ENCODE results near the gene BCL11B.

DNA sequence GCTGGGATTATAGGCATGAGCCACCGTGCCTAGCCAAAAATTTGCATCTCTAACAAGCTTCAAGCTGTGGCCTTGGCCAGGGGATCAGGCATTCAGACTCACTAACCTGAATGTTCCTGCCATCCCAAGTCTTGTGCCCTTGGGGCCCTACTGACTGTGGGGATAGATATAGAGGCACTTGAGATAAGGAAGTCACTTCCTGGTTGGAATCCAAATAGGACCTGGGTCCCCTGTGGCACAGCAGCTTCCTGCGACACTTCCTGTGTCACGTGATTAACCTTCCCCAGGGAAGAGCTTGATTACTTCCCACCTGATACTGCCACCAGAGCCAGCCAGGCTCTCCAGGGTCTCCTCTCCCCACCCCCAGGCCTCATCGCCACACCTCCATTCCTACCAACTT lies 128.2 kb downstream of the BCL11B start:
- TF ChIP-seq CTBP1 (IDR thresholded peaks at IDR 0.05; ENCODE audit: borderline replicate concordance) (no peak), NR3C1 (CRISPR knock-in tag; IDR thresholded peaks at IDR 0.05) (no peak), EZH2 (IDR thresholded peaks at IDR 0.05; ENCODE audit: borderline replicate concordance, low read depth, low read length) (no peak), TEAD1 (CRISPR knock-in tag; IDR thresholded peaks at IDR 0.05) (no peak), SIN3A (IDR thresholded peaks at IDR 0.05; ENCODE audit: borderline replicate concordance in 2 of 2, control insufficient read depth in 1 of 2, low read depth in 2 of 2, low read length in 2 of 2) (no peak), MCM2 (IDR thresholded peaks at IDR 0.05; ENCODE audit: low read depth) (no peak), YBX1 (IDR thresholded peaks at IDR 0.05) (no peak)
- TF ChIP-seq, protein P1, sequence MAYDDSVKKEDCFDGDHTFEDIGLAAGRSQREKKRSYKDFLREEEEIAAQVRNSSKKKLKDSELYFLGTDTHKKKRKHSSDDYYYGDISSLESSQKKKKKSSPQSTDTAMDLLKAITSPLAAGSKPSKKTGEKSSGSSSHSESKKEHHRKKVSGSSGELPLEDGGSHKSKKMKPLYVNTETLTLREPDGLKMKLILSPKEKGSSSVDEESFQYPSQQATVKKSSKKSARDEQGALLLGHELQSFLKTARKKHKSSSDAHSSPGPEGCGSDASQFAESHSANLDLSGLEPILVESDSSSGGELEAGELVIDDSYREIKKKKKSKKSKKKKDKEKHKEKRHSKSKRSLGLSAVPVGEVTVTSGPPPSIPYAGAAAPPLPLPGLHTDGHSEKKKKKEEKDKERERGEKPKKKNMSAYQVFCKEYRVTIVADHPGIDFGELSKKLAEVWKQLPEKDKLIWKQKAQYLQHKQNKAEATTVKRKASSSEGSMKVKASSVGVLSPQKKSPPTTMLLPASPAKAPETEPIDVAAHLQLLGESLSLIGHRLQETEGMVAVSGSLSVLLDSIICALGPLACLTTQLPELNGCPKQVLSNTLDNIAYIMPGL (CRISPR knock-in tag; IDR thresholded peaks at IDR 0.05), result no peak
- TF ChIP-seq, protein P2, sequence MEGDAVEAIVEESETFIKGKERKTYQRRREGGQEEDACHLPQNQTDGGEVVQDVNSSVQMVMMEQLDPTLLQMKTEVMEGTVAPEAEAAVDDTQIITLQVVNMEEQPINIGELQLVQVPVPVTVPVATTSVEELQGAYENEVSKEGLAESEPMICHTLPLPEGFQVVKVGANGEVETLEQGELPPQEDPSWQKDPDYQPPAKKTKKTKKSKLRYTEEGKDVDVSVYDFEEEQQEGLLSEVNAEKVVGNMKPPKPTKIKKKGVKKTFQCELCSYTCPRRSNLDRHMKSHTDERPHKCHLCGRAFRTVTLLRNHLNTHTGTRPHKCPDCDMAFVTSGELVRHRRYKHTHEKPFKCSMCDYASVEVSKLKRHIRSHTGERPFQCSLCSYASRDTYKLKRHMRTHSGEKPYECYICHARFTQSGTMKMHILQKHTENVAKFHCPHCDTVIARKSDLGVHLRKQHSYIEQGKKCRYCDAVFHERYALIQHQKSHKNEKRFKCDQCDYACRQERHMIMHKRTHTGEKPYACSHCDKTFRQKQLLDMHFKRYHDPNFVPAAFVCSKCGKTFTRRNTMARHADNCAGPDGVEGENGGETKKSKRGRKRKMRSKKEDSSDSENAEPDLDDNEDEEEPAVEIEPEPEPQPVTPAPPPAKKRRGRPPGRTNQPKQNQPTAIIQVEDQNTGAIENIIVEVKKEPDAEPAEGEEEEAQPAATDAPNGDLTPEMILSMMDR (IDR thresholded peaks at IDR 0.05 in 2 of 3, conservative IDR thresholded peaks at IDR 0.05 in 1 of 3; ENCODE audit: insufficient read depth in 2 of 3, low read depth in 1 of 3, low read length in 3 of 3), result no peak
- TF ChIP-seq, protein P3, sequence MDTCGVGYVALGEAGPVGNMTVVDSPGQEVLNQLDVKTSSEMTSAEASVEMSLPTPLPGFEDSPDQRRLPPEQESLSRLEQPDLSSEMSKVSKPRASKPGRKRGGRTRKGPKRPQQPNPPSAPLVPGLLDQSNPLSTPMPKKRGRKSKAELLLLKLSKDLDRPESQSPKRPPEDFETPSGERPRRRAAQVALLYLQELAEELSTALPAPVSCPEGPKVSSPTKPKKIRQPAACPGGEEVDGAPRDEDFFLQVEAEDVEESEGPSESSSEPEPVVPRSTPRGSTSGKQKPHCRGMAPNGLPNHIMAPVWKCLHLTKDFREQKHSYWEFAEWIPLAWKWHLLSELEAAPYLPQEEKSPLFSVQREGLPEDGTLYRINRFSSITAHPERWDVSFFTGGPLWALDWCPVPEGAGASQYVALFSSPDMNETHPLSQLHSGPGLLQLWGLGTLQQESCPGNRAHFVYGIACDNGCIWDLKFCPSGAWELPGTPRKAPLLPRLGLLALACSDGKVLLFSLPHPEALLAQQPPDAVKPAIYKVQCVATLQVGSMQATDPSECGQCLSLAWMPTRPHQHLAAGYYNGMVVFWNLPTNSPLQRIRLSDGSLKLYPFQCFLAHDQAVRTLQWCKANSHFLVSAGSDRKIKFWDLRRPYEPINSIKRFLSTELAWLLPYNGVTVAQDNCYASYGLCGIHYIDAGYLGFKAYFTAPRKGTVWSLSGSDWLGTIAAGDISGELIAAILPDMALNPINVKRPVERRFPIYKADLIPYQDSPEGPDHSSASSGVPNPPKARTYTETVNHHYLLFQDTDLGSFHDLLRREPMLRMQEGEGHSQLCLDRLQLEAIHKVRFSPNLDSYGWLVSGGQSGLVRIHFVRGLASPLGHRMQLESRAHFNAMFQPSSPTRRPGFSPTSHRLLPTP (IDR thresholded peaks at IDR 0.05; ENCODE audit: borderline replicate concordance, extremely low read depth, insufficient read length), result no peak
